ENCODE data around the gene HLA-A.
"Not testable (repeated sequence)": the region's sequence is repeated elsewhere in the genome, so short reads cannot be mapped to it uniquely, and the experiment has no call there.

The HLA-A gene

DNA sequence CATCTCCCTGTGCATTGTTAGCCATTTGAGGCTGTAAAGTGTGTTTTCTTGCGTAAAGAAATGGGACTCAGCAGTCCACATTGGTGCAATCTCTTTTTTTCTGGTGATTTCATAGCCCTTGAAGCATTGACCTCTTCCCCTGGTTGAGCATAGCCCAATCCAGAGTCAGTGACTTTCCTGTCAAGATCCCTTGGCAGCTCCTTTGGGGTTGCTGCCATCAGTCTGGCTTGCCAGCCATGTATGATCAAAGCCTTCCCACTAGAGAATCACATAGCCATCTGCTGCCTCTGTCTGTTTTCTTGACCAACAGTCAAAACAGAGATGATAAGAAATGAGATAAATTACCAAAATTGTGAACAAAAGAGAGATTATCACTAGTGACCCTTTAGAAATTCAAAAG is 19.6 kb downstream of the HLA-A start:
- DNase-seq (ENCODE audit: low read depth), result no peak

- DNase-seq (ENCODE audit: low read depth), result not testable (repeated sequence)
Observed at GRCh38 chr6:29963697-29964096, 21.4 kb downstream of the HLA-A start.

- DNase-seq (ENCODE audit: low read depth), result no peak
Observed at GRCh38 chr6:29964518-29964886, 22.2 kb downstream of the HLA-A start.

DNA sequence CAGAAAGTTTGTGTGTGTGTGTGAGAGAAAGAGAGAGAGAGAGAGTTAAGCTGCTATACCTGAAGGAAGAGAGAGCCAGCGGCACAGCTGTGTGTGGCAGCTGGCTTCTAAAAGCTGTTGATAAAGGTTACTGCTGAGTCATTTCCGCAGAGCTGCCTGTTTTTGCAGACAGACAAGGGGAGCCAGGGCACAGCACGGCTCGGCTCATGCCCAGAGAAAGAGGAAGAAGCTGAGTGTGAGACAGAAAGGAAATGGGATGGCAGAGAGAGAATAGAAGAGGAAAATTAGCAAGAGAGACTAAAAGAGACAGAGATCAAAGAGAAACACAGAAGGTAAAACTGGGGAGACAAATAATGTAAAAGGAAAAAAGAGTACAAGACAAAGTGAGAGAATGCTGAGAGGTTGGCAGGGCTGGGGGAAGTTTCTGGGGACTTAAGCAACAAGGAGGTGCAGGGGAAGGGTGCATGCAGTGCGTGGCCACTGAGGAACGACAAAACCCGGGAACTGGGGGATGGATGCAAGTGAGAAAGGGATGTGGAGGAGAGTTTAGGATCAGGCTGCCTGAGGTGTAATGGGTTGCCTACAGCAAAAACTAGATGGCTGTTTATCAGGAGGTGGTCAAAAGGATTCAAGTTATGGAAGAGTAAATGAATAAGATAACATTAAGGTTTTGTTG is 22.7 kb downstream of the HLA-A start:
- DNase-seq (ENCODE audit: low read depth), result no peak

DNA sequence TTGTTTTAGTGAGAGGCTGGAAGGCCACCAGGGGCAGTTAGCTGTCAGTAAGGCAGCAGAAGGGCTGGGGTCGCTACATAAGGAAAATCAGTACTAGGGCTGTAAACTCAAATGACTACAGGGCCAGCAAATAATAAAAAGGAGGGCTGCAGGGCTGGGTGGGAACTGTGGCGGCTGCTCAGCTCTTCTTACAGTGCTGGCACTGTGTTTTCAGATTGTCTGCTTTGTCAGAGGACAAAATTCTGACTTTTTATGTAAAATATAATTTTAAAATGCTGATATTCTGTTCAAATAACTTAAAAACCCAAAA is 23.2 kb downstream of the HLA-A start:
- no peak for DNase-seq (ENCODE audit: low read depth)

- no peak for DNase-seq (ENCODE audit: low read depth)
Observed at GRCh38 chr6:29965873-29966601, 23.7 kb downstream of the HLA-A start.

DNA sequence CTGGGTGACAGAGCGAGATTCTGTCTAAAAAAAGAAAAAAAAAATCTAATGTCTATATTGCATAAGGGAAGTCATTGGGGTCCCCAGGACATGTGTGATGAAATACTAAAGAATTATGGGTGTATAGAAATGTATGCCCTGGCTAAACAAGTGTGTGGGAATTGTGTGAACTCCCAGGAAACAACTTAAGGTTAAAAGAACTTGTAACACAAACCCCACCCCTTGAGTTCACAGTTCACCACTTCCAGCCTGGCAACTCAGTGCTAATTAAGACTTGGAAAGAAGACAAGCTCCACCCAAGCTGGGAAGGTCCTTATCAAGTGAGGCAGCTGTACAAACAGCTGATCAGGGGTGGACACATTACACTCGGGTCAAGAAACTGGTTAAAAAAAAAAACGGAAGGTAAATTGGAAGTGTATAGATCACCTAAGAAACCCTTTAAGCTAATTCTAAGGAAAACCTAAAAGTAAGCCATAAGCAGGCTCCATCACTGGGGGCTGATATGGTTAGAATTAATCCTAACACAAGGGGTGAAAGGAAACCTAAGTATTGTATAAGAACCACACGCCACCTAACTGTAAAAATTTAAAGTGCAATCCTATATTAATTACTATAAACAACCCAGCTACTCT is 25.2 kb downstream of the HLA-A start:
- no peak for DNase-seq (ENCODE audit: low read depth)

DNA sequence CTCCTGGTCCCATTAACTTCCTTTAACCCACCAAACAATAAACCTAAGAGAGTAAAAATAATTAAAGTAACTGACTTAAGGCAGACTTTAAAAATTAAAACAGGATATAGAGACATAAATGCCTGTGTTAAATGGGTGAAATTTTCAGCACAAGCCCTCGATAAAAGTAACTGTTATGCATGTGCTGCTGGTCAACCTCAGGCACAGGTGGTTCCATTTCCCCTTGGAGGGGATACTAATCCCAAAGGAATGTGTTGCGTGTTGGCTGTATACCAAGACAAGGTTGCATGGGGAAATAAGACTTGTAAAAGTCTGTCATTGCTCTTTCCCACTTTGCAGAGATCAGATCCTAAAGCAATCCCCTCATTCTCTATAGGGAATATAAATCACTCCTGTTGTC is 25.8 kb downstream of the HLA-A start:
- no peak for DNase-seq (ENCODE audit: low read depth)

DNA sequence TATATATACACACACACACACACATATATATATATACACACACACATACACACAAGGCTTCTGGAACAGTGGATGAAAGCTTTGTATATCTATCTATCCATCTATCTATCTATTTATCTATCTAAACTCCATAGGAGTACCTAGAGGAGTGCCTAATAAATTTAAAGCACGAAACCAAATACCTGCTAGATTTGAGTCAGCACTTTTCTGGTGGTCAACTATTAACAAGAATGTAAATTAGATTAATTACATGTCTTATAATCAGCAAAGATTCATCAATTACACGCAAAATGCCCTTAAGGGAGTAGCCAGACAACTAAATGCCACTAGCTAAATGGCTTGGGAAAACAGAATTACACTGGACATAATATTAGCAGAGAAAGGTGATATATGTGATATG is 26.6 kb downstream of the HLA-A start:
- DNase-seq (ENCODE audit: low read depth), result no peak

DNA sequence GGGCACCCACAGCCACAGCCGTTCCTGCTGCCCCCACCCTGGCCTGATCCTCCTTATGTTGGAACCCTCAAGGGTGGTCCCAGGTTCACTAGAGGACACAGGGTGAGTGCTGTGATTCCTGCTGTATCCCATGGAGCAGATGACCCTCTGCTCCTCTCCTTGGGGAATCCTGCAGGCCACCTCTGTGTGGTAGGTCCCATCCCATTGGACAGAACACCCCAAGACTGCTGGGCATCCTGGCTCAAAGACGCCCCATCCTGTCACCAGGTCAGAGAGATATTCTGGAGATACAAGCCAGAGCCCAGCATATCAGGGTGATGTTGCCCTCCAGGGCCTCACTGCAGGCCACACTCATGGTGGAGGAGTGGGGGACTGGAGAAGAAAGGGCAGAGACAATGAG is 28.4 kb downstream of the HLA-A start:
- DNase-seq (ENCODE audit: low read depth), result no peak

- DNase-seq (ENCODE audit: low read depth), result no peak
Observed at GRCh38 chr6:29974901-29975560, 32.7 kb downstream of the HLA-A start.

DNA sequence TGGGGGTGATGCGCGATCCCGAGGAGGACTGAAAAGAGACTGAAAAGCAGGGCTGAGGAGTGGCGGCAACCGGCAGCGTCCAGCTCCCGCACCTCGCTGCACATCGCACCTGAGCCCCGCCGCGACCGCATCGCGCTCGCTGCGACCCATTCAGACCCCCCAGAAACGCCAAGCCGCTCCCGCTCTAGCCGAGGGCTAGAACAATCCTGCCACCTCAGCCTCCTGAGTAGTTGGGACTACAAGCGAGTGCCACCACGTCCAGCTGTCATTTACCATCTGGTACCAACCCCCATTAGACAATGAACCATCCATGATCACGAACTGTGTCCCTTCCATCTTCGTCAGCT is 33.2 kb downstream of the HLA-A start:
- no peak for DNase-seq (ENCODE audit: low read depth)

DNA sequence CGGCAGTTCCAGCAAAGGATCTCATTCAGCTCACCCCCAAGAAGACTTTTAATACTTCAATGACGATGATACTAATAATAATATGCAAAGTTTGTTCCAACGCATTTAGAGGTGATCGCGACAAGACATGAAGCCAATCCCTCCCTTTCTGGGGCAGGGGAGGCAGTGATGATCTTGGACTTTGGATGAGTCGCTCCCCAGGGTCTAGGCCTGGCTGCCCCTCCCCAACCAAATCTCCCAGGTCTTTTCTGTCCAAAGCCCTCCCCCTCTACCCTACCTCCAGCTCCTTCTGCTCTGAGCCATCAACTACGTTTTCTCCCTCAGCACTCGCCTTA is 33.9 kb downstream of the HLA-A start:
- DNase-seq (ENCODE audit: low read depth), result no peak

DNA sequence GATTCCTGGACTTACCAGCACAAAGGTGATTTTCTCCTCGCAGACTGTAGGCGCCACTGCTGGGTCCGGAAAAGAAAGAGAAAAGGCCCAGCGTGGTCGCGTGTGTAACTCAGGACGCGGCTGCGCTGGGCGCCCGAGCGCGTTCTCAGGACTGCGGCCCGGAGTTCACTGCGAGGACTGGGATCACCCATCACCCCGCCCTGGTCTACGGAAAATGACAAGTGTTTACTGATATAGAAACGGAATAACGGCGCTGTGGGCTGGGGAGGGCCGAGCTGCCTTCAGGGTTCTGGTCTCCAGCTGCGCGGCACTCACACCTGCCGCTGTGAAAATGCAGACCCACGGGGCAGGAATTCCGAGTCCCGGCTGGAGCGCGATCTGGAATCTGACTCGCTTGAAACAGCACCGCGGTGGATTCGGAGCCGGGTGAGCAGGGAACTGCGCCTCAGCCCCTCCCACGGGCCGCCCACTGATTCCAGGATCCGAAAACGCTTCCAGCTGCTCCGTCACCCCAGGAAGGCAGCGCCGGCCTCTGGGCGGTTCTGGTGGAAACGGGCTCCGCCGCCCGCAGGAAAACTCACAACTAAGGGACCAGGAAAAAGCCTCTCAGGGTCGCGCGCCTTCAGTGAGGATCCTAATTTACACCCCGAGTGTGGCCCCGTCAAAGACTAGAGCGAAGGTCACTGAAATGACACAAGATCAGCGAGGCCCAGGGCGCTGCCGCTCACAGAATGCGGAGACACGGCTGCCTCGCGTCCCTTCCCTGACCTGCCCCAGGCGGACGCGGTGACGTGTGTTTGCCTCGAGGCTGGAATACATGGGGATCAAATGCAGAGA is 34.5 kb downstream of the HLA-A start:
- no peak for DNase-seq (ENCODE audit: low read depth)

DNA sequence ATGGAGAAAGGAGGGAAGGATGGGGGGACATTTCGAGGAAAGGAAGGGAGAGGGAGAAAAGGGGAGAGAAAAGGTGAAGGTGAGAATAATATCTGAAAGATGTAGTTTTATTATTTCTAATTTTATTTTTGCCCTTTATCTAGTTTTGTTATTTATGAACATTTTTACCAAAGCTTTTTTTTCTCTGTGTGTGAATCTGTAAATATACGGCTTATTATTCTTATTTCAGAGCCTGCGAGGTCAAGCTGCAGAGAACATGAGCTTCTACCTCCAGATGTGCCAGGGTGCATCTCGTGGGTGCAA is 35.0 kb downstream of the HLA-A start:
- no peak for DNase-seq (ENCODE audit: low read depth)

DNA sequence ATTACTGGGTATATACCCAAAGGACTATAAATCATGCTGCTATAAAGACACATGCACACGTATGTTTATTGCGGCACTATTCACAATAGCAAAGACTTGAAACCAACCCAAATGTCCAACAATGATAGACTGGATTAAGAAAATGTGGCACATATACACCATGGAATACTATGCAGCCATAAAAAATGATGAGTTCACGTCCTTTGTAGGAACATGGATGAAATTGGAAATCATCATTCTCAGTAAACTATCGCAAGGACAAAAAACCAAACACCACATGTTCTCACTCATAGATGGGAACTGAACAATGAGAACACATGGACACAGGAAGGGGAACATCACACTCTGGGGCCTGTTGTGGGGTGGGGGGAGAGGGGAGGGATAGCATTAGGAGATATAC is 37.7 kb downstream of the HLA-A start:
- DNase-seq (ENCODE audit: low read depth), result not testable (repeated sequence)

DNA sequence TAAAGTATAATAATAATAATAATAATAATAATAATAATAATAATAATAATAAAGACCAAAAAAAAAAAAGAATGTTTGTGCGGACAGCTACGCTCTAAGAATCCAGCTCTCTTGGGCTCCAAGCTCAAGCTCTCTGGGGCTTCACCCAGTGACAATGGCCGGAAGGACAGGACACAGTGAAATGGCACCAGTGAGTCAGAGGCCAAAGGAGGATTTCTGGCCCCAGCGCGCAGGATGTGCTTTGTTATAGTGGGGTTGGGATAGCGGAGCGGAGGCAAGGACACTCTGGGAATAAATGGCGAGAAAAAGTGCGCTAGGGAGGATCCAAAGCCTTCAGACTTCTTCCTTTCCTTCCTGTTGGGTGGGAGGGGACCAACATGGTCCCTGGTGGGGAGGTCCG is 38.2 kb downstream of the HLA-A start:
- DNase-seq (ENCODE audit: low read depth), result no peak

DNA sequence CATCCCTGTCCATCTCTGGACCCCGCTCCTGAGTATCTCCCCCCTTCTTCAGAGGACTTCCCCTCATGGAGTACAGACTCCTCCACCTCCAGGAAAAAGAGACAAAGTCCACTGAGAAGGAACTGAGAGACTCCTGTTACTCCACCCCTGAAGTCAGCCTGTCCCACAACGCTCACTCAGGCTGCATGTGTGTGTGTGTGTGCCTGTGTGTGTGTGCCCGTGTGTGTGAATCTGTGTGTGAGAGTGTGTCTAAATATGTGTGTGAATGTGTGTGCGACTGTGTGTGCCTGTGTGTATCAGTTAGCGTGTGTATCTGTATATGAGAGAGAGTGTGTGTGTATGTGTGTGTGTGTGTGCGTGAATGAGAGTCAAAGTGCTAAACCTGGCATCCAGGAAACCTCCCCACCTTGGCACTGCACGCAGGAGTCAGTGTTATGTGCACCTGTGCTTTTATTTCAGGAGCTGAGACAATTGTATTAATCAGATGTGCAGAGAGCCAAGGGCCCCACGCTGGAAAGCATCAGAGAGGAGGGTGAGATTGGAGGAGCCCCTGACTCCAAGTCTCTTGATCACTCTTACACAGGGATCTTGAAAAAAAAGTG is 39.0 kb downstream of the HLA-A start:
- DNase-seq (ENCODE audit: low read depth), result no peak

DNA sequence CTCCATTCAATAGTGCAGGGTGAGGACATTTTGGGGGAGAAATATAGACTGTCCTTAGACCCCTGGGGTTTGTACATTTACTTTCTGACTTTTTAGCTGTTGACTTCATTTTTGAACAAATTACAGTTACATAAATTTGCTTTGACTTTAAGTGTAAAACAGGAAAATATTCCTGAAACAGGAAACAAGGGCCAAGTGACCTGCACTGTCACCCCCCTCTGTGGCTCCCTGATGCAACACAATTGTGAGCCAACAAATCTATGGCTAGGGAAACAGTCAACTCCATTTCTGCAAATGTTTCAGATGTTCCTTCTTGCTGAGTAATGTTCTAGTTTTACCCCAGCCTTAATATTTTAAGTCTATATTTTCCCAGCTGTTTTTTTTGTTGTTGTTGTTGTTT is 39.8 kb downstream of the HLA-A start:
- no peak for DNase-seq (ENCODE audit: low read depth)

DNA sequence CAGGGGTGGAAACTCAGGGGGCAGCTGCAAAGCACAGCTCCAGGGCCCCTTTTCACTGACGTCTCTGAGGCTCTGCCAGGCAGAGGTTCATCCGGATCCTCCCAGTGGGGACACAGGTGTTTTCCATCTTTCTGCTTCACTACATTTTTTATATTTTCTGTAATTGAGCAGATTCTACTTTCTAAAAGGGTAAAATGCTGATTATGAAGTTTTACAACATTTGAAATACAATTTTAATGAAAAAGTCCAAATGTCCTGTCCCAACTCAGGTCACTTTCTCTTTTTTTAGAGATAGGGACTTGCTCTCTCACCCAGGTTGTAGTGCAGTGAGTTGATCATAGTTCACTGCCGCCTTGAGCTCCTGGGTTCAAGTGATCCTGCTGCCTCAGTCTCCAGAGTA is 41.9 kb downstream of the HLA-A start:
- DNase-seq (ENCODE audit: low read depth), result no peak

DNA sequence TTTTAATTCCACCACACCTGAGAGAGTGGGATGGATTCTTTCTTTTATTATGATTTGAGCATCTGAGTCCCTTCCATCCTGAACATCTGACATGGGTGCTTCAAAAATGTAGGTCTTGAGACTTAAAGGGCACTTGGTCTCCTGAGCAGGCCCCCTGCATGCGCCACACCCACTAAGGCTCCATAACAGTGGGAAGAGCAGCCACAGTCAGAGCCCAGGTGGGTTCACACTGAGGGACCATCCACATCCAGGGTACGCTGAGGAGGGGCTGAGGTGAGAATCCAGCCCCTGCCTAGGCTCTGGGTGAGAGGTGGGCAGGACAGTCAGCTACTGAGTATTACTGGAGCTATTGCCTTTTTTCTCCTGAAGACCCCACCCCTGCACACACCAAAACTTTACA is 42.7 kb downstream of the HLA-A start:
- no peak for DNase-seq (ENCODE audit: low read depth)

- no peak for DNase-seq (ENCODE audit: low read depth)
Observed at GRCh38 chr6:29986179-29986781, 43.9 kb downstream of the HLA-A start.
